GM12878 (cell line): ENCODE measurements around the gene RAB22A. TPM values are rescaled to one million over a fixed set of nuclear protein-coding genes. Genes with fewer than 3 reads are reported as not detected.

Experiments
- ATAC-seq: fragments of 200-7000 bp; cut with Tn5 transposase; 3 replicates; pipeline ENCODE4 v1.9.1; 2020; ENCODE audit warnings: mild to moderate bottlenecking, moderate library complexity
- BruUV-seq: library from RNA; stranded (reverse); fragments of 400-500 nt; replicated peaks from 2 replicates; lab custom pipeline; 2021; lab: Mats Ljungman, UMichigan
- CTCF ChIA-PET: fragments of 300-600 bp; sonication (Branson Sonifier 250); formaldehyde crosslinking; extraction: SDS; loops from one replicate; lab custom pipeline; 2021; ENCODE audit warnings: inconsistent platforms; lab: Yijun Ruan, JAX
- POLR2A ChIA-PET: fragments of 350-600 bp; formaldehyde crosslinking; extraction: SDS; loops from one replicate; lab custom pipeline; 2021; ENCODE audit warnings: inconsistent platforms; lab: Charles Lee
- RAD21 ChIA-PET: fragments of 300-600 bp; sonication (Branson Sonifier 250); formaldehyde crosslinking; loops from one replicate; lab custom pipeline; 2023; ENCODE audit warnings: antibody characterized with exemption; ENCODE audit not compliant: unreplicated experiment; lab: Charles Lee
- SMC1A ChIA-PET: fragments of 300-600 bp; sonication (Branson Sonifier 250); formaldehyde crosslinking; loops from one replicate; lab custom pipeline; 2023; ENCODE audit not compliant: unreplicated experiment, uncharacterized antibody; lab: Charles Lee
- DNase-seq: peaks from one replicate; pipeline ENCODE4 v3.0.0-alpha.2; 2011; ENCODE audit warnings: low read depth, low spot score
- FAIRE-seq: peaks from 3 replicates; lab custom pipeline; 2011; peaks lifted over from hg19 to GRCh38; lab: Jason Lieb, UNC
- H2AFZ ChIP-seq: 2 replicates; pipeline ENCODE4 v1.6.0; 2011; ENCODE audit warnings: low read depth, low read length, control low read depth; ENCODE audit not compliant: control insufficient read depth
- H3K27ac ChIP-seq: 2 replicates; pipeline ENCODE4 v1.5.1; 2011; ENCODE audit warnings: control low read depth; ENCODE audit not compliant: control insufficient read depth, insufficient read depth
- H3K27me3 ChIP-seq, 2 experiments: replicated peaks in 1 of 2; 2 replicates each; pipeline versions ENCODE4 v1.6.0 to v1.6.1; 2011; ENCODE audit warnings: low read length in 1 of 2; ENCODE audit not compliant: control insufficient read depth in 2 of 2, insufficient read depth in 2 of 2
- H3K36me3 ChIP-seq, 2 experiments: 2 replicates each; pipeline ENCODE4 v1.5.1; 2011; ENCODE audit warnings: low read length in 1 of 2; ENCODE audit not compliant: control insufficient read depth in 2 of 2, insufficient read depth in 2 of 2
- H3K4me1 ChIP-seq: 2 replicates; pipeline ENCODE4 v1.6.1; 2011; ENCODE audit warnings: mild to moderate bottlenecking, low read length, moderate library complexity, mixed read lengths; ENCODE audit not compliant: control insufficient read depth, insufficient read depth
- H3K4me2 ChIP-seq: 2 replicates; pipeline ENCODE4 v1.6.0; 2011; ENCODE audit warnings: control low read depth; ENCODE audit not compliant: control insufficient read depth, insufficient read depth
- H3K4me3 ChIP-seq: fragments of 200-600 bp; sonication (generic); 2 replicates; pipeline ENCODE4 v1.5.1; 2016
- H3K79me2 ChIP-seq: 2 replicates; pipeline ENCODE4 v1.6.0; 2011; ENCODE audit warnings: low read length; ENCODE audit not compliant: control insufficient read depth, insufficient read depth
- H3K9ac ChIP-seq: 2 replicates; pipeline ENCODE4 v1.8.0; 2011; ENCODE audit warnings: low read length, control low read depth, mixed read lengths; ENCODE audit not compliant: control insufficient read depth, insufficient read depth
- H3K9me3 ChIP-seq: replicated peaks from 3 replicates; pipeline ENCODE4 v1.5.1; 2011; ENCODE audit warnings: mild to moderate bottlenecking, low read length; ENCODE audit not compliant: control insufficient read depth, insufficient read depth
- H4K20me1 ChIP-seq: 2 replicates; pipeline ENCODE4 v1.6.0; 2011; ENCODE audit not compliant: control insufficient read depth, insufficient read depth
- RBBP5 ChIP-seq: fragments of 200-600 bp; sonication (generic); conservative IDR thresholded peaks from 2 replicates; pipeline ENCODE4 v1.6.1; 2016
- RUNX3 ChIP-seq: IDR thresholded peaks from 2 replicates; pipeline ENCODE4 v1.6.1; 2012; ENCODE audit warnings: low read length, inconsistent platforms
- SPI1 ChIP-seq: IDR thresholded peaks from 2 replicates; pipeline ENCODE4 v1.6.1; 2011; ENCODE audit warnings: low read depth, mild to moderate bottlenecking, low read length, moderate library complexity, borderline replicate concordance; ENCODE audit not compliant: insufficient read depth
- TARDBP ChIP-seq: IDR thresholded peaks from 2 replicates; pipeline ENCODE4 v1.6.1; 2016; ENCODE audit warnings: borderline replicate concordance
- ZNF622 ChIP-seq: fragments of 450-650 bp; IDR thresholded peaks from 2 replicates; pipeline ENCODE4 v1.6.1; 2017; ENCODE audit warnings: mild to moderate bottlenecking, inconsistent platforms
- WGBS: methylation state at CpG from one replicate; pipeline ENCODE4 v1.1.6; 2016; ENCODE audit warnings: low lambda C conversion rate; ENCODE audit not compliant: insufficient replicate concordance, insufficient coverage; ENCODE audit errors: missing lambda C conversion rate; 5-methylcytosine and 5-hydroxymethylcytosine counted together
- in situ Hi-C: fragments of 300-500 bp; cut with MboI; formaldehyde crosslinking; loops from 9 replicates; pipeline ENCODE4 v1.14.3; 2018; ENCODE audit warnings: mixed read lengths
- intact Hi-C: fragments of 100-400 bp; cut with micrococcal nuclease; formaldehyde crosslinking; loops from one replicate; pipeline ENCODE4 v1.14.2; 2022; ENCODE audit not compliant: unreplicated experiment
- polyA plus RNA-seq, 11 experiments: library from polyadenylated mRNA; depleted of rRNA in 4 of 11; unstranded in 6 of 11; stranded (reverse) in 5 of 11; fragments of >200 nt; fragmentation: Nextera tagmentation in 4 of 11; fragmentation: Illumina TruSeq in 1 of 11; extraction: Ambion mirVana in 4 of 11; extraction: Trizol in 1 of 11; gene quantifications; 1 replicate in 1 of 11; 2 replicates in 10 of 11; pipeline versions ENCODE4 v1.2.1 to v1.2.3, GENCODE V29; 2011 to 2016; ENCODE audit warnings: inconsistent platforms in 2 of 11, missing spikeins in 2 of 11, low read depth in 1 of 11
- total RNA-seq, 4 experiments: library from RNA; depleted of rRNA in 3 of 4; stranded (reverse); fragments of >200 nt in 3 of 4; fragmentation: Illumina TruSeq in 1 of 4; extraction: Trizol in 1 of 4; gene quantifications; 2 replicates each; pipeline versions ENCODE4 v1.2.1 to v1.2.3, GENCODE V29; 2013 to 2021
- TF ChIP-seq, protein P1 (sequence below): fragments of 450-650 bp; IDR thresholded peaks from 2 replicates; pipeline ENCODE4 v1.6.1; 2016; ENCODE audit warnings: mild to moderate bottlenecking

Gene RAB22A
- total and polyA plus RNA-seq, 10 of the 15 experiments (the other 5 are each of a cell fraction or from before 2014, with no cell fraction given): 2.7 to 12.0 (median 10.0) TPM

DNA sequence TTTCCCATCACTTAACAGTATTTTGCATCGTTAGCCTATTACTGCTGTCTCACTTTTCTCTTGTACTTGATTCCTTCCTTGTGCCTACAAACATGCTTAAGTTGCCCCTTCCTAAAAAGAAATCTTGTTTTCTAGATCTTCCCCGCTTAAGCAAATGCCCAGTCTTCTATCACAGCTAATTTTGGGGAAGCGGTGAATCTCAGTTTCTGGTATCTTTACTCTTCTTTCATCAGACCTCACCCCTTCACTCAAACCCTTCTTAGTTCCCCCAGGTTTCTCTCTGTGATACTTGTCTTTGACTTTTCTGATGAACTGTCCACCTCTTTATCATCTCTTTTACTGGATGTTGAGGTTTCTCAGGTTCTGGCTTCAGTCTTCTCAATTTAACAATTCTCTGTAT lies 93.8 kb downstream of the RAB22A start:
- WGBS: 34% methylated on average over 3 of the region's 3 CpGs
- H3K36me3 ChIP-seq: no peaks in the 10 kb centered on the region; a peak in 1 of 4 replicates
- no peaks in the 10 kb centered on the region for H3K9me3 ChIP-seq
- peak overlapping the region; percentile 53; the same call in 1 of the 2 replicates for H3K4me3 ChIP-seq
- H4K20me1 ChIP-seq: peaks cover 9% of the 10 kb centered on the region
- intact Hi-C loops (loop anchor here (5.0 kb wide), 1 partner anchor 54 kb away; no protein-coding TSS in a partner anchor), in situ Hi-C loops (no loop called here)
- ATAC-seq (peak; percentile 50), FAIRE-seq (peak; percentile 7), DNase-seq (no peak)
- no peaks in the 10 kb centered on the region for H3K27me3 ChIP-seq
- TF ChIP-seq, protein P1, sequence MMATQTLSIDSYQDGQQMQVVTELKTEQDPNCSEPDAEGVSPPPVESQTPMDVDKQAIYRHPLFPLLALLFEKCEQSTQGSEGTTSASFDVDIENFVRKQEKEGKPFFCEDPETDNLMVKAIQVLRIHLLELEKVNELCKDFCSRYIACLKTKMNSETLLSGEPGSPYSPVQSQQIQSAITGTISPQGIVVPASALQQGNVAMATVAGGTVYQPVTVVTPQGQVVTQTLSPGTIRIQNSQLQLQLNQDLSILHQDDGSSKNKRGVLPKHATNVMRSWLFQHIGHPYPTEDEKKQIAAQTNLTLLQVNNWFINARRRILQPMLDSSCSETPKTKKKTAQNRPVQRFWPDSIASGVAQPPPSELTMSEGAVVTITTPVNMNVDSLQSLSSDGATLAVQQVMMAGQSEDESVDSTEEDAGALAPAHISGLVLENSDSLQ: peak; percentile 14; the same call in 1 of the 2 replicates
- TF ChIP-seq ZNF622 (no peak), SPI1 (peak; percentile 68; the same call in 1 of the 2 replicates), RBBP5 (no peak), TARDBP (no peak), RUNX3 (0 out of 2 replicates have a peak, but pooled peaks have one; percentile 2)
- no TSS peak for BruUV-seq
- ChIA-PET POLR2A (interaction anchor here (1.2 kb wide), 1 partner anchor 56 kb away, joined by 5 read pairs; no protein-coding TSS in a partner anchor), CTCF (interaction anchor here (1.8 kb wide), 1 partner anchor 45 kb away, joined by 5 read pairs; no protein-coding TSS in a partner anchor), SMC1A (interaction anchor here (1.1 to 1.4 kb wide), 2 partner anchors 9 to 16 kb away, joined by 3 to 5 read pairs; no protein-coding TSS in a partner anchor), RAD21 (interaction anchor here (0.7 kb wide), 1 partner anchor 14 kb away, joined by 3 read pairs; the partner anchor contains the start of gene VAPB)
- no peak overlapping the region for H2AFZ ChIP-seq
- no peak overlapping the region for H3K9ac ChIP-seq
- peak overlapping the region; percentile 73 for H3K27ac ChIP-seq
- peaks cover 54% of the 10 kb centered on the region for H3K4me1 ChIP-seq
- H3K4me2 ChIP-seq: peak overlapping the region; percentile 81
- H3K79me2 ChIP-seq: peaks cover 99% of the 10 kb centered on the region
